Suprapubic skin (tissue), 3 donors: ENCODE measurements around the gene TELO2.

Source experiments
- CTCF ChIP-seq, 2 donors: fragments of 200-600 bp in 1 of 2; fragments of 450-650 bp in 1 of 2; sonication (generic) in 1 of 2; IDR thresholded peaks; one replicate each; pipeline ENCODE4 v1.5.1; 2016 to 2019; ENCODE audit warnings: antibody characterized with exemption in 2 of 2, mild to moderate bottlenecking in 1 of 2, moderate library complexity in 1 of 2
- POLR2A ChIP-seq, 2 donors: fragments of 450-650 bp; IDR thresholded peaks; one replicate each; pipeline ENCODE4 v1.6.1; 2017; ENCODE audit warnings: antibody characterized with exemption in 2 of 2, mild to moderate bottlenecking in 2 of 2, moderate library complexity in 2 of 2

DNA sequence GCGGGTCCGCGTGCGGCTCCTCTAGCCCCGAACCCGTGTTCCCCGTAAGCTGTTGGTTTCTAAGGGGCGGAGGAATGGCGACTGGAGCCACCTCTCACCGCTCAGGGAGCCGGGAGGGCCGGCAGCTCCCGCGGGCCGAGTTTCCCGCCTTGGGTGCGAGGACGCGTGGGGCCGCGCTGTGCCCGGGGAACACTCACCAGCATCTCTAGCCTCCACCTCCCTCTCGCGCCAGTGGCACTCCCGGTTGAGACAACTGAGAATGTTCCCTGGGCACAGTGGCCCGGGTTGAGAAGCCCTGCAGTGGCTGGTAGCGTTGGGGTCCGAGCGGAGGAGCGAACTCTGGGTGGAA is 560 bp downstream of the TELO2 start:
- no peak for TF ChIP-seq CTCF (IDR thresholded peaks at IDR 0.05)
- TF ChIP-seq POLR2A (IDR thresholded peaks at IDR 0.05): no peak
